ENCODE data around the gene IFT57. TPM values are rescaled to one million over a fixed set of nuclear protein-coding genes. Genes with fewer than 3 reads are reported as not detected.

The IFT57 gene
- total RNA-seq, 1 donor from 2014 or later: 27.5 TPM

- Histone ChIP-seq H3K9ac (ENCODE audit: low read length) (peak overlapping the region; percentile 96), H3K4me3 (ENCODE audit: insufficient read depth, low read depth, low read length) (peak overlapping the region; percentile 94), H3K4me1 (ENCODE audit: insufficient read depth, low read length) (peaks cover 4% of the 10 kb centered on the region), H3K79me2 (ENCODE audit: insufficient read depth, low read length) (peaks cover 30% of the 10 kb centered on the region), H4K20me1 (ENCODE audit: insufficient read depth, low read length) (no peaks in the 10 kb centered on the region), H3K4me2 (ENCODE audit: low read length) (peak overlapping the region; percentile 91), H3K36me3 (ENCODE audit: insufficient read depth, low read length) (no peaks in the 10 kb centered on the region), H3K9me3 (ENCODE audit: insufficient read depth, low read depth, low read length) (no peaks in the 10 kb centered on the region), H3K27ac (ENCODE audit: low read depth, low read length) (peak overlapping the region; percentile 59), H3K27me3 (ENCODE audit: insufficient read depth, low read length) (no peaks in the 10 kb centered on the region), H2AFZ (ENCODE audit: low read depth, low read length) (peak overlapping the region; percentile 92)
- TF ChIP-seq CTCF (IDR thresholded peaks at IDR 0.05; ENCODE audit: insufficient read depth, low read depth, low read length): no peak
- no peak for TF ChIP-seq EZH2 (IDR thresholded peaks at IDR 0.05; ENCODE audit: insufficient read depth, low read length)
- Mint-ChIP-seq H3K27ac (ENCODE audit: unreplicated experiment) (peak overlapping the region; percentile 94), H3K4me1 (ENCODE audit: low read depth, unreplicated experiment) (peaks cover 7% of the 10 kb centered on the region), H3K9me3 (ENCODE audit: unreplicated experiment) (no peaks in the 10 kb centered on the region), H3K27me3 (ENCODE audit: low read depth, unreplicated experiment) (peaks cover 2% of the 10 kb centered on the region), H3K4me3 (ENCODE audit: unreplicated experiment) (peak overlapping the region; percentile 96), H3K36me3 (ENCODE audit: low read depth, unreplicated experiment) (no peaks in the 10 kb centered on the region)
- no peak for FAIRE-seq
- no peak for DNase-seq (ENCODE audit: low read depth)
These were observed 785 bp upstream of the IFT57 start for GRCh38 chr3:108222853-108223565.

GRCh38 chr3:108221393-108221792, 831 bp downstream of the IFT57 start:
- no peak for DNase-seq (ENCODE audit: low read depth)
- no peak for TF ChIP-seq EZH2 (IDR thresholded peaks at IDR 0.05; ENCODE audit: insufficient read depth, low read length)
- TF ChIP-seq CTCF (IDR thresholded peaks at IDR 0.05; ENCODE audit: insufficient read depth, low read depth, low read length): no peak
- H3K27ac ChIP-seq (ENCODE audit: low read depth, low read length): peak overlapping the region; percentile 94
- H3K36me3 ChIP-seq (ENCODE audit: insufficient read depth, low read length): no peaks in the 10 kb centered on the region
- no peaks in the 10 kb centered on the region for H3K9me3 Mint-ChIP-seq (ENCODE audit: unreplicated experiment)
- H3K9me3 ChIP-seq (ENCODE audit: insufficient read depth, low read depth, low read length): no peaks in the 10 kb centered on the region
- H3K36me3 Mint-ChIP-seq (ENCODE audit: low read depth, unreplicated experiment): no peaks in the 10 kb centered on the region
- H3K27me3 Mint-ChIP-seq (ENCODE audit: low read depth, unreplicated experiment): peaks cover 2% of the 10 kb centered on the region
- H3K4me3 ChIP-seq (ENCODE audit: insufficient read depth, low read depth, low read length): peak overlapping the region; percentile 94
- H3K4me2 ChIP-seq (ENCODE audit: low read length): peak overlapping the region; percentile 91
- H3K4me1 ChIP-seq (ENCODE audit: insufficient read depth, low read length): peaks cover 4% of the 10 kb centered on the region
- H3K27ac Mint-ChIP-seq (ENCODE audit: unreplicated experiment): peak overlapping the region; percentile 94
- peak overlapping the region; percentile 96 for H3K4me3 Mint-ChIP-seq (ENCODE audit: unreplicated experiment)
- peak overlapping the region; percentile 96 for H3K9ac ChIP-seq (ENCODE audit: low read length)
- H3K4me1 Mint-ChIP-seq (ENCODE audit: low read depth, unreplicated experiment): peaks cover 7% of the 10 kb centered on the region
- FAIRE-seq: no peak
- H4K20me1 ChIP-seq (ENCODE audit: insufficient read depth, low read length): no peaks in the 10 kb centered on the region
- peaks cover 30% of the 10 kb centered on the region for H3K79me2 ChIP-seq (ENCODE audit: insufficient read depth, low read length)
- H2AFZ ChIP-seq (ENCODE audit: low read depth, low read length): peak overlapping the region; percentile 89
- no peaks in the 10 kb centered on the region for H3K27me3 ChIP-seq (ENCODE audit: insufficient read depth, low read length)

- Histone ChIP-seq H3K36me3 (ENCODE audit: insufficient read depth, low read length) (no peaks in the 10 kb centered on the region), H3K4me3 (ENCODE audit: insufficient read depth, low read depth, low read length) (no peak overlapping the region), H3K9me3 (ENCODE audit: insufficient read depth, low read depth, low read length) (no peaks in the 10 kb centered on the region), H3K4me1 (ENCODE audit: insufficient read depth, low read length) (peaks cover 4% of the 10 kb centered on the region), H3K9ac (ENCODE audit: low read length) (no peak overlapping the region), H3K27me3 (ENCODE audit: insufficient read depth, low read length) (no peaks in the 10 kb centered on the region), H3K27ac (ENCODE audit: low read depth, low read length) (no peak overlapping the region), H2AFZ (ENCODE audit: low read depth, low read length) (no peak overlapping the region), H3K4me2 (ENCODE audit: low read length) (peak overlapping the region; percentile 91), H3K79me2 (ENCODE audit: insufficient read depth, low read length) (peaks cover 30% of the 10 kb centered on the region), H4K20me1 (ENCODE audit: insufficient read depth, low read length) (no peaks in the 10 kb centered on the region)
- FAIRE-seq (no peak), DNase-seq (ENCODE audit: low read depth) (no peak)
- Mint-ChIP-seq H3K36me3 (ENCODE audit: low read depth, unreplicated experiment) (no peaks in the 10 kb centered on the region), H3K4me3 (ENCODE audit: unreplicated experiment) (no peak overlapping the region), H3K27ac (ENCODE audit: unreplicated experiment) (no peak overlapping the region), H3K9me3 (ENCODE audit: unreplicated experiment) (no peaks in the 10 kb centered on the region), H3K27me3 (ENCODE audit: low read depth, unreplicated experiment) (no peaks in the 10 kb centered on the region), H3K4me1 (ENCODE audit: low read depth, unreplicated experiment) (peaks cover 7% of the 10 kb centered on the region)
- TF ChIP-seq EZH2 (IDR thresholded peaks at IDR 0.05; ENCODE audit: insufficient read depth, low read length): no peak
- TF ChIP-seq CTCF (IDR thresholded peaks at IDR 0.05; ENCODE audit: insufficient read depth, low read depth, low read length): no peak
These were observed 2.9 kb downstream of the IFT57 start for GRCh38 chr3:108219336-108219735.
